ENCODE results near the gene CYGB.

Gene CYGB

GRCh38 chr17:76484228-76484725 is 53.2 kb downstream of the CYGB start:
- TF ChIP-seq SIN3A (IDR thresholded peaks at IDR 0.05; ENCODE audit: borderline replicate concordance, insufficient read depth, low read length) (no peak), FOXP2 (optimal IDR thresholded peaks at IDR 0.05; ENCODE audit: borderline replicate concordance, extremely low read depth, extremely low read length, insufficient read depth) (no peak), POLR2AphosphoS5 (IDR thresholded peaks at IDR 0.05; ENCODE audit: low read depth, low read length) (no peak), TAF1 (IDR thresholded peaks at IDR 0.05; ENCODE audit: borderline replicate concordance, insufficient read depth, low read length) (no peak)
- TF ChIP-seq, protein P1, sequence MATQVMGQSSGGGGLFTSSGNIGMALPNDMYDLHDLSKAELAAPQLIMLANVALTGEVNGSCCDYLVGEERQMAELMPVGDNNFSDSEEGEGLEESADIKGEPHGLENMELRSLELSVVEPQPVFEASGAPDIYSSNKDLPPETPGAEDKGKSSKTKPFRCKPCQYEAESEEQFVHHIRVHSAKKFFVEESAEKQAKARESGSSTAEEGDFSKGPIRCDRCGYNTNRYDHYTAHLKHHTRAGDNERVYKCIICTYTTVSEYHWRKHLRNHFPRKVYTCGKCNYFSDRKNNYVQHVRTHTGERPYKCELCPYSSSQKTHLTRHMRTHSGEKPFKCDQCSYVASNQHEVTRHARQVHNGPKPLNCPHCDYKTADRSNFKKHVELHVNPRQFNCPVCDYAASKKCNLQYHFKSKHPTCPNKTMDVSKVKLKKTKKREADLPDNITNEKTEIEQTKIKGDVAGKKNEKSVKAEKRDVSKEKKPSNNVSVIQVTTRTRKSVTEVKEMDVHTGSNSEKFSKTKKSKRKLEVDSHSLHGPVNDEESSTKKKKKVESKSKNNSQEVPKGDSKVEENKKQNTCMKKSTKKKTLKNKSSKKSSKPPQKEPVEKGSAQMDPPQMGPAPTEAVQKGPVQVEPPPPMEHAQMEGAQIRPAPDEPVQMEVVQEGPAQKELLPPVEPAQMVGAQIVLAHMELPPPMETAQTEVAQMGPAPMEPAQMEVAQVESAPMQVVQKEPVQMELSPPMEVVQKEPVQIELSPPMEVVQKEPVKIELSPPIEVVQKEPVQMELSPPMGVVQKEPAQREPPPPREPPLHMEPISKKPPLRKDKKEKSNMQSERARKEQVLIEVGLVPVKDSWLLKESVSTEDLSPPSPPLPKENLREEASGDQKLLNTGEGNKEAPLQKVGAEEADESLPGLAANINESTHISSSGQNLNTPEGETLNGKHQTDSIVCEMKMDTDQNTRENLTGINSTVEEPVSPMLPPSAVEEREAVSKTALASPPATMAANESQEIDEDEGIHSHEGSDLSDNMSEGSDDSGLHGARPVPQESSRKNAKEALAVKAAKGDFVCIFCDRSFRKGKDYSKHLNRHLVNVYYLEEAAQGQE (IDR thresholded peaks at IDR 0.05; ENCODE audit: insufficient read depth in 1 of 2, low read depth in 2 of 2, low read length in 2 of 2): no peak

DNA sequence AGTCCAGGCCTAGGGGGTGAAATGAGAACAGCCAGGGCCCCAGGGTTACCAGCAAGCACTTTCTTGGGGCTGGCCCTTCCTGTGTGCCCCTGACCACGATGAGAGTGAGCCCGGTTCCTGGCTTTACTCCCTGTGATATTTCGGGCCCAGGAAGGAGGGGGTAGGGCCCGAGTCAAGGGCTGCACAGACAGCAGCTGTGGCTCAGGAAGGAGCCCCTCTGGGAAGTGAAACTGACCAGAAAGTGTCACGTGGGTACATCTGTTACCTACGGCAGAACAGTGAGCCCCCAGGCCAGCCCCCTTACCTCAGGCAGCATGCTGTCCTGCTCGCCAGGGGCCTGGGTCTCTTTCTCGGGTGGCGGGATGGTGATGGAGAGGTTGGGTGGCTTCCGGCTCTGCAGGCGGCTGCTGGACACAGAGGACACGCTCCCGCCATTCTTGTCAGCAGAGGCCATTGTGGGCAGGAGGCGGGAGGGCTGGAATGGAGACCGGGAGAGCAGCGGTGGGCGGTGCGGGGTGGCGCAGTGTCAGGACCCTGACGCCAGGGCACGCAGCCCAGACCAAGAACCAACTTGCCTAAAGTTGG is 56.3 kb downstream of the CYGB start:
- TF ChIP-seq POLR2AphosphoS5 (IDR thresholded peaks at IDR 0.05; ENCODE audit: low read depth, low read length) (no peak), SIN3A (IDR thresholded peaks at IDR 0.05; ENCODE audit: borderline replicate concordance, insufficient read depth, low read length) (no peak), FOXP2 (optimal IDR thresholded peaks at IDR 0.05; ENCODE audit: borderline replicate concordance, extremely low read depth, extremely low read length, insufficient read depth) (no peak), TAF1 (IDR thresholded peaks at IDR 0.05; ENCODE audit: borderline replicate concordance, insufficient read depth, low read length) (no peak)
- TF ChIP-seq, protein P1 (IDR thresholded peaks at IDR 0.05; ENCODE audit: insufficient read depth in 1 of 2, low read depth in 2 of 2, low read length in 2 of 2): no peak

GRCh38 chr17:76480632-76481031 is 56.9 kb downstream of the CYGB start:
- TF ChIP-seq SIN3A (IDR thresholded peaks at IDR 0.05; ENCODE audit: borderline replicate concordance, insufficient read depth, low read length) (no peak), FOXP2 (optimal IDR thresholded peaks at IDR 0.05; ENCODE audit: borderline replicate concordance, extremely low read depth, extremely low read length, insufficient read depth) (no peak), TAF1 (IDR thresholded peaks at IDR 0.05; ENCODE audit: borderline replicate concordance, insufficient read depth, low read length) (no peak), POLR2AphosphoS5 (IDR thresholded peaks at IDR 0.05; ENCODE audit: low read depth, low read length) (no peak)
- TF ChIP-seq, protein P1 (IDR thresholded peaks at IDR 0.05; ENCODE audit: insufficient read depth in 1 of 2, low read depth in 2 of 2, low read length in 2 of 2): no peak

DNA sequence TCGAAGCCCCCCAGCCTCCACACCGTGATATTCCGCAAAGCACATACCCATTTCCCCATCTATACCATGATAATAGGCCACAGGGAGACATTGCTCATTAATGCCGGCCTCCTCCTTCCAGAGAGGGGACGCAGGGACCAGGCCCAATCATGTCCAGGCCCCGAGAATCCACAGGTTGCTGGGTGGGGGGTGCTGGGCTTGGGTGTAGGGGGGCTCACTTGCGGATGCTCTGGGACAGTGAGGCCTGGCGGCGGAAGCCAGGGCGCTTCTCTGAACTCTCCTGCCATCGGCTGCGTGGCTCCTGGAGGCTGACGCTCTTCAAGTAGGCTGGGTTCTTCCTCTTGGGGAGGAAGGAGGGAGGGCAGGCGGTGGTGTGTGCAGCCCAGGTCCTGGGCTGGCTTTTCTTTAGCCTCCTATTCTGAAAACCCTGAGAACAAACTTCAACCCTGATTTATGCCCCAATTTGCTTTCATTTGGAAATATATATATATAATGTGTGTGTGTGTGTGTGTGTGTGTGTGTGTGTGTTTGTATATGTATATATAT is 57.9 kb downstream of the CYGB start:
- TF ChIP-seq FOXP2 (optimal IDR thresholded peaks at IDR 0.05; ENCODE audit: borderline replicate concordance, extremely low read depth, extremely low read length, insufficient read depth): no peak
- TF ChIP-seq SIN3A (IDR thresholded peaks at IDR 0.05; ENCODE audit: borderline replicate concordance, insufficient read depth, low read length): no peak
- no peak for TF ChIP-seq TAF1 (IDR thresholded peaks at IDR 0.05; ENCODE audit: borderline replicate concordance, insufficient read depth, low read length)
- TF ChIP-seq POLR2AphosphoS5 (IDR thresholded peaks at IDR 0.05; ENCODE audit: low read depth, low read length): no peak
- TF ChIP-seq, protein P1 (IDR thresholded peaks at IDR 0.05; ENCODE audit: insufficient read depth in 1 of 2, low read depth in 2 of 2, low read length in 2 of 2): no peak
